ENCODE measurements around the gene GRK2.

Gene GRK2

GRCh38 chr11:67264260-67264659 is 2.0 kb upstream of the GRK2 start:
- TF ChIP-seq TAF1 (IDR thresholded peaks at IDR 0.05; ENCODE audit: low read depth): no peak
- no peak for TF ChIP-seq YY1 (IDR thresholded peaks at IDR 0.05; ENCODE audit: low read depth)
- no peak for TF ChIP-seq CEBPB (IDR thresholded peaks at IDR 0.05)
- no peak for TF ChIP-seq REST (IDR thresholded peaks at IDR 0.05; ENCODE audit: low read depth)
- TF ChIP-seq USF1 (IDR thresholded peaks at IDR 0.05): no peak
- no peak for TF ChIP-seq TCF12 (IDR thresholded peaks at IDR 0.05; ENCODE audit: low read depth)
- no peak for TF ChIP-seq FOXM1 (IDR thresholded peaks at IDR 0.05; ENCODE audit: borderline replicate concordance, low read depth)
- TF ChIP-seq TEAD4 (IDR thresholded peaks at IDR 0.05): no peak
- TF ChIP-seq ZBTB7A (IDR thresholded peaks at IDR 0.05; ENCODE audit: low read depth): no peak
- TF ChIP-seq MAX (IDR thresholded peaks at IDR 0.05): no peak
- no peak for TF ChIP-seq CREB1 (IDR thresholded peaks at IDR 0.05; ENCODE audit: low read depth)
- TF ChIP-seq EGR1 (IDR thresholded peaks at IDR 0.05): no peak

GRCh38 chr11:67264877-67265632 is 1.2 kb upstream of the GRK2 start:
- no peak for TF ChIP-seq EP300 (IDR thresholded peaks at IDR 0.05; ENCODE audit: borderline replicate concordance)
- TF ChIP-seq USF1 (IDR thresholded peaks at IDR 0.05): no peak
- no peak for TF ChIP-seq CREB1 (IDR thresholded peaks at IDR 0.05; ENCODE audit: low read depth)
- TF ChIP-seq TAF1 (IDR thresholded peaks at IDR 0.05; ENCODE audit: low read depth): no peak
- TF ChIP-seq TCF12 (IDR thresholded peaks at IDR 0.05; ENCODE audit: low read depth): no peak
- TF ChIP-seq REST (IDR thresholded peaks at IDR 0.05; ENCODE audit: low read depth): no peak

- no peak for TF ChIP-seq MAX (IDR thresholded peaks at IDR 0.05)
- no peak for TF ChIP-seq TEAD4 (IDR thresholded peaks at IDR 0.05)
- TF ChIP-seq EGR1 (IDR thresholded peaks at IDR 0.05): no peak
- peak; percentile 72 for TF ChIP-seq RAD21 (IDR thresholded peaks at IDR 0.05; ENCODE audit: low read depth)
- peak; percentile 93 for TF ChIP-seq ZBTB7A (IDR thresholded peaks at IDR 0.05; ENCODE audit: low read depth)
- no peak for TF ChIP-seq NFIC (IDR thresholded peaks at IDR 0.05)
- TF ChIP-seq CEBPB (IDR thresholded peaks at IDR 0.05): no peak
- TF ChIP-seq YY1 (IDR thresholded peaks at IDR 0.05; ENCODE audit: low read depth): no peak
- no peak for TF ChIP-seq EP300 (IDR thresholded peaks at IDR 0.05; ENCODE audit: borderline replicate concordance)
- TF ChIP-seq CREB1 (IDR thresholded peaks at IDR 0.05; ENCODE audit: low read depth): no peak
These were observed 432 bp upstream of the GRK2 start for GRCh38 chr11:67265633-67266448.

- TF ChIP-seq TAF1 (IDR thresholded peaks at IDR 0.05; ENCODE audit: low read depth) (no peak), TEAD4 (IDR thresholded peaks at IDR 0.05) (no peak)
These were observed 1.2 kb downstream of the GRK2 start for GRCh38 chr11:67267188-67268080.
